HepG2 (cell line): ENCODE results near the gene NFASC. TPM values are rescaled to one million over a fixed set of nuclear protein-coding genes. Genes with fewer than 3 reads are reported as not detected.

Experiments used
- ATAC-seq: fragments of 200-7000 bp; cut with Tn5 transposase; 3 replicates; pipeline ENCODE4 v1.9.1; 2020; ENCODE audit warnings: mild to moderate bottlenecking, moderate library complexity
- BruUV-seq: library from RNA; stranded (reverse); fragments of 400-500 nt; replicated peaks from 2 replicates; lab custom pipeline; 2021; lab: Mats Ljungman, UMichigan
- CTCF ChIA-PET: fragments of 300-600 bp; formaldehyde crosslinking; extraction: SDS; loops from one replicate; lab custom pipeline; 2021; ENCODE audit warnings: low total read pairs, inconsistent platforms, low intra/inter-chr PET ratio; lab: Yijun Ruan, JAX
- POLR2A ChIA-PET: fragments of 350-600 bp; sonication (Branson Sonifier 250); formaldehyde crosslinking; loops from one replicate; lab custom pipeline; 2020; ENCODE audit warnings: antibody characterized with exemption, inconsistent platforms; lab: Yijun Ruan, JAX
- DNase-seq: peaks from one replicate; pipeline ENCODE4 v3.0.0-alpha.2; 2015; ENCODE audit warnings: low spot score
- FAIRE-seq: peaks from 3 replicates; lab custom pipeline; 2011; peaks lifted over from hg19 to GRCh38; lab: Jason Lieb, UNC
- H2AFZ ChIP-seq: one replicate; pipeline ENCODE4 v1.6.1; 2011; ENCODE audit warnings: low read length, inconsistent platforms
- H3K27ac ChIP-seq: fragments of 300-600 bp; 3 replicates; pipeline ENCODE4 v1.8.0; 2011; ENCODE audit warnings: mixed run types, mild to moderate bottlenecking, mixed read lengths, low read length, inconsistent platforms; ENCODE audit not compliant: insufficient read depth; ENCODE audit errors: extremely low read length
- H3K27me3 ChIP-seq, 2 experiments: fragments of 200-600 bp in 1 of 2; 2 replicates in 1 of 2; 3 replicates in 1 of 2; pipeline versions ENCODE4 v1.6.0 to v1.8.0; 2011; ENCODE audit warnings: low read length in 2 of 2, mild to moderate bottlenecking in 2 of 2, moderate library complexity in 2 of 2, inconsistent platforms in 1 of 2; ENCODE audit not compliant: insufficient read depth in 2 of 2, control insufficient read depth in 1 of 2
- H3K36me3 ChIP-seq, 2 experiments: fragments of 200-600 bp in 1 of 2; replicated peaks in 1 of 2; 2 replicates in 1 of 2; 3 replicates in 1 of 2; pipeline versions ENCODE4 v1.5.1 to v1.8.0; 2011; ENCODE audit warnings: low read length in 2 of 2, inconsistent platforms in 1 of 2; ENCODE audit not compliant: insufficient read depth in 2 of 2, control insufficient read depth in 1 of 2
- H3K4me1 ChIP-seq: 2 replicates; pipeline ENCODE4 v1.5.1; 2012; ENCODE audit warnings: low read length, inconsistent platforms; ENCODE audit not compliant: insufficient read depth
- H3K4me2 ChIP-seq: 2 replicates; pipeline ENCODE4 v1.6.0; 2011; ENCODE audit warnings: low read depth, low read length, inconsistent platforms
- H3K4me3 ChIP-seq, 3 experiments: fragments of 200-600 bp in 1 of 3; sonication (generic), shearing (Covaris generic) in 1 of 3; replicated peaks in 1 of 3; 2 replicates each; pipeline ENCODE4 v1.5.1; 2011 to 2016; ENCODE audit warnings: low read length in 3 of 3, inconsistent platforms in 2 of 3, low read depth in 2 of 3, mild to moderate bottlenecking in 2 of 3, control low read depth in 1 of 3, mixed read lengths in 1 of 3; ENCODE audit not compliant: insufficient read depth in 1 of 3
- H3K79me2 ChIP-seq: one replicate; pipeline ENCODE4 v1.6.1; 2011; ENCODE audit warnings: low read length, inconsistent platforms; ENCODE audit not compliant: insufficient read depth
- H3K9ac ChIP-seq: 2 replicates; pipeline ENCODE4 v1.6.0; 2011; ENCODE audit warnings: mild to moderate bottlenecking, low read depth, low read length, inconsistent platforms; ENCODE audit not compliant: insufficient read depth
- H3K9me3 ChIP-seq: 2 replicates; pipeline ENCODE4 v1.5.1; 2012; ENCODE audit warnings: mild to moderate bottlenecking, low read length
- H4K20me1 ChIP-seq: 2 replicates; pipeline ENCODE4 v1.6.0; 2011; ENCODE audit warnings: inconsistent platforms, mild to moderate bottlenecking, low read length, moderate library complexity; ENCODE audit not compliant: insufficient read depth
- DNMT3B ChIP-seq: conservative IDR thresholded peaks from 2 replicates; pipeline ENCODE4 v1.6.1; 2016; ENCODE audit warnings: missing biosample characterization, control low read depth
- KLF16 ChIP-seq, 2 experiments: sonication (generic) in 1 of 2; formaldehyde crosslinking in 1 of 2; IDR thresholded peaks; 2 replicates each; pipeline versions ENCODE4 v1.6.1 to v1.8.0; 2016 to 2023; ENCODE audit warnings: missing genetic modification reagents in 2 of 2, missing compliant biosample characterization in 1 of 2
- SMAD1 ChIP-seq: sonication (generic); formaldehyde crosslinking; IDR thresholded peaks from 2 replicates; pipeline ENCODE4 v1.4.0; 2020; ENCODE audit warnings: missing genetic modification reagents, low read depth, mild to moderate bottlenecking, borderline replicate concordance
- SPEN ChIP-seq: sonication (generic); formaldehyde crosslinking; IDR thresholded peaks from 2 replicates; pipeline ENCODE4 v1.5.1; 2020; ENCODE audit warnings: low read depth, mild to moderate bottlenecking, missing genetic modification reagents
- XRCC5 ChIP-seq: fragments of 200-400 bp; formaldehyde crosslinking; optimal IDR thresholded peaks from 2 replicates; pipeline ENCODE3; 2017; ENCODE audit warnings: mild to moderate bottlenecking, low read length
- ZBTB7A ChIP-seq: sonication (generic); formaldehyde crosslinking; IDR thresholded peaks from 2 replicates; pipeline ENCODE4 v1.8.0; 2022; ENCODE audit warnings: mild to moderate bottlenecking, missing genetic modification reagents
- ZBTB7B ChIP-seq: sonication (generic); formaldehyde crosslinking; IDR thresholded peaks from 2 replicates; pipeline ENCODE4 v1.4.0; 2020; ENCODE audit warnings: missing genetic modification reagents
- ZFP36L2 ChIP-seq: sonication (generic); formaldehyde crosslinking; IDR thresholded peaks from 2 replicates; pipeline ENCODE4 v1.4.0; 2020; ENCODE audit warnings: missing genetic modification reagents
- ZFY ChIP-seq: sonication (generic); formaldehyde crosslinking; IDR thresholded peaks from 2 replicates; pipeline ENCODE4 v1.4.0; 2020; ENCODE audit warnings: missing genetic modification reagents
- ZNF329 ChIP-seq: sonication (generic); formaldehyde crosslinking; IDR thresholded peaks from 2 replicates; pipeline ENCODE4 v1.9.0; 2021; ENCODE audit warnings: low read depth, mild to moderate bottlenecking, missing genetic modification reagents
- ZNF672 ChIP-seq: sonication (generic); formaldehyde crosslinking; IDR thresholded peaks from 2 replicates; pipeline ENCODE4 v1.8.1; 2022; ENCODE audit warnings: missing genetic modification reagents
- ZNF724P ChIP-seq: sonication (generic); formaldehyde crosslinking; IDR thresholded peaks from 2 replicates; pipeline ENCODE4 v1.8.0; 2022; ENCODE audit warnings: missing genetic modification reagents, borderline replicate concordance
- WGBS: methylation state at CpG from one replicate; pipeline ENCODE4 v1.1.6; 2017; ENCODE audit warnings: low lambda C conversion rate; 5-methylcytosine and 5-hydroxymethylcytosine counted together
- in situ Hi-C: cut with HindIII; loops from 2 replicates; pipeline ENCODE4 v1.10.0; 2017; ENCODE audit warnings: low pct_unique_long_range_greater_than_20kb; ENCODE audit not compliant: extremely low pct_ligation_motif_present
- intact Hi-C: fragments of 100-400 bp; cut with micrococcal nuclease; formaldehyde crosslinking; loops from one replicate; pipeline ENCODE4 v1.10.0; 2022; ENCODE audit not compliant: unreplicated experiment
- polyA plus RNA-seq, 8 experiments: library from polyadenylated mRNA; depleted of rRNA in 3 of 8; stranded (reverse) in 7 of 8; unstranded in 1 of 8; fragments of >200 nt; fragmentation: Illumina TruSeq in 4 of 8; extraction: Trizol in 4 of 8; gene quantifications; 2 replicates each; pipeline versions ENCODE4 v1.2.1 to v1.2.3, GENCODE V29; 2011 to 2016; ENCODE audit warnings: low read depth in 4 of 8, missing spikeins in 1 of 8, mixed read lengths in 1 of 8; ENCODE audit not compliant: insufficient read depth in 1 of 8
- total RNA-seq, 5 experiments: library from RNA; depleted of rRNA; stranded (reverse); fragments of >200 nt; fragmentation: Illumina TruSeq; extraction: Trizol; gene quantifications; 2 replicates each; pipeline ENCODE4 v1.2.3, GENCODE V29; 2016; ENCODE audit warnings: low read depth in 1 of 5
- TF ChIP-seq, protein P1 (sequence below): sonication (generic); formaldehyde crosslinking; IDR thresholded peaks from 2 replicates; pipeline ENCODE4 v1.5.1; 2020; ENCODE audit warnings: mild to moderate bottlenecking, moderate library complexity, missing genetic modification reagents
- TF ChIP-seq, protein P2 (sequence below): sonication (generic); formaldehyde crosslinking; conservative IDR thresholded peaks from 2 replicates; pipeline ENCODE4 v1.8.0; 2022; ENCODE audit warnings: mild to moderate bottlenecking, moderate library complexity, missing genetic modification reagents
- TF ChIP-seq, protein P3 (sequence below): sonication (generic); formaldehyde crosslinking; IDR thresholded peaks from 2 replicates; pipeline ENCODE4 v1.4.0; 2020; ENCODE audit warnings: missing genetic modification reagents

The NFASC gene
- total and polyA plus RNA-seq, 2 of the 13 experiments (the other 11 are each of a cell fraction or from before 2014, with no cell fraction given) = not detected

DNA sequence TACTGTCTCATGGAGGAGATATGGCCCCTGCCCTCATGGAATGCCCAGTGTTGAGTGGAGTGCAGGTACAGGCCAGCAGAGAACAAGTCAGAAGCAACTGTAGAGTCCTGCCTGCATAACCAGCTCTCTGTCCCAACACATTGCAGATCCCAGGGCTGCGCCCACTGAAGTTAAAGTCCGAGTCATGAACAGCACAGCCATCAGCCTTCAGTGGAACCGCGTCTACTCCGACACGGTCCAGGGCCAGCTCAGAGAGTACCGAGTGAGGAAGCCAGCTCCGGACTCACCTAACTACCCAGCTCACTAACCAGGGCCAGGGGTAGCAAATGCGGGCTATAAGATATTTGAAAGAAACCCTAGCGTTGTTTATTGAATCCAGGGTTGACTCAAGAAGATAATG, 113.2 kb downstream of the NFASC start:
- Histone ChIP-seq H4K20me1 (no peaks in the 10 kb centered on the region), H3K4me2 (no peak overlapping the region), H3K36me3 (no peaks in the 10 kb centered on the region), H3K9ac (no peak overlapping the region), H3K27ac (no peak overlapping the region), H2AFZ (no peak overlapping the region), H3K27me3 (peaks cover 9 to 82% of the 10 kb centered on the region in 2 experiments; a peak in 4 of 5 replicates), H3K4me3 (no peak overlapping the region), H3K79me2 (no peaks in the 10 kb centered on the region), H3K9me3 (no peaks in the 10 kb centered on the region), H3K4me1 (no peaks in the 10 kb centered on the region)
- WGBS = 33% methylated on average over 8 of the region's 10 CpGs
- no peak for ATAC-seq
- in situ Hi-C loops = no loop called here
- no peak for DNase-seq
- CTCF ChIA-PET = no interaction called here
- no peak for FAIRE-seq
- POLR2A ChIA-PET = no interaction called here
- BruUV-seq = no TSS peak
- no peak for TF ChIP-seq ZBTB7A (CRISPR knock-in tag)
- TF ChIP-seq XRCC5 = no peak
- TF ChIP-seq SMAD1 (CRISPR knock-in tag) = no peak
- TF ChIP-seq ZNF329 (CRISPR knock-in tag) = no peak
- TF ChIP-seq, protein P1, sequence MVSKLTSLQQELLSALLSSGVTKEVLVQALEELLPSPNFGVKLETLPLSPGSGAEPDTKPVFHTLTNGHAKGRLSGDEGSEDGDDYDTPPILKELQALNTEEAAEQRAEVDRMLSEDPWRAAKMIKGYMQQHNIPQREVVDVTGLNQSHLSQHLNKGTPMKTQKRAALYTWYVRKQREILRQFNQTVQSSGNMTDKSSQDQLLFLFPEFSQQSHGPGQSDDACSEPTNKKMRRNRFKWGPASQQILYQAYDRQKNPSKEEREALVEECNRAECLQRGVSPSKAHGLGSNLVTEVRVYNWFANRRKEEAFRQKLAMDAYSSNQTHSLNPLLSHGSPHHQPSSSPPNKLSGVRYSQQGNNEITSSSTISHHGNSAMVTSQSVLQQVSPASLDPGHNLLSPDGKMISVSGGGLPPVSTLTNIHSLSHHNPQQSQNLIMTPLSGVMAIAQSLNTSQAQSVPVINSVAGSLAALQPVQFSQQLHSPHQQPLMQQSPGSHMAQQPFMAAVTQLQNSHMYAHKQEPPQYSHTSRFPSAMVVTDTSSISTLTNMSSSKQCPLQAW (CRISPR knock-in tag) = no peak
- TF ChIP-seq ZFY = no peak
- TF ChIP-seq, protein P2, sequence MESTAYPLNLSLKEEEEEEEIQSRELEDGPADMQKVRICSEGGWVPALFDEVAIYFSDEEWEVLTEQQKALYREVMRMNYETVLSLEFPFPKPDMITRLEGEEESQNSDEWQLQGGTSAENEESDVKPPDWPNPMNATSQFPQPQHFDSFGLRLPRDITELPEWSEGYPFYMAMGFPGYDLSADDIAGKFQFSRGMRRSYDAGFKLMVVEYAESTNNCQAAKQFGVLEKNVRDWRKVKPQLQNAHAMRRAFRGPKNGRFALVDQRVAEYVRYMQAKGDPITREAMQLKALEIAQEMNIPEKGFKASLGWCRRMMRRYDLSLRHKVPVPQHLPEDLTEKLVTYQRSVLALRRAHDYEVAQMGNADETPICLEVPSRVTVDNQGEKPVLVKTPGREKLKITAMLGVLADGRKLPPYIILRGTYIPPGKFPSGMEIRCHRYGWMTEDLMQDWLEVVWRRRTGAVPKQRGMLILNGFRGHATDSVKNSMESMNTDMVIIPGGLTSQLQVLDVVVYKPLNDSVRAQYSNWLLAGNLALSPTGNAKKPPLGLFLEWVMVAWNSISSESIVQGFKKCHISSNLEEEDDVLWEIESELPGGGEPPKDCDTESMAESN (CRISPR knock-in tag) = no peak
- TF ChIP-seq KLF16 (CRISPR knock-in tag; IDR thresholded peaks at IDR 0.05) = no peak
- TF ChIP-seq ZBTB7B = no peak
- TF ChIP-seq, protein P3, sequence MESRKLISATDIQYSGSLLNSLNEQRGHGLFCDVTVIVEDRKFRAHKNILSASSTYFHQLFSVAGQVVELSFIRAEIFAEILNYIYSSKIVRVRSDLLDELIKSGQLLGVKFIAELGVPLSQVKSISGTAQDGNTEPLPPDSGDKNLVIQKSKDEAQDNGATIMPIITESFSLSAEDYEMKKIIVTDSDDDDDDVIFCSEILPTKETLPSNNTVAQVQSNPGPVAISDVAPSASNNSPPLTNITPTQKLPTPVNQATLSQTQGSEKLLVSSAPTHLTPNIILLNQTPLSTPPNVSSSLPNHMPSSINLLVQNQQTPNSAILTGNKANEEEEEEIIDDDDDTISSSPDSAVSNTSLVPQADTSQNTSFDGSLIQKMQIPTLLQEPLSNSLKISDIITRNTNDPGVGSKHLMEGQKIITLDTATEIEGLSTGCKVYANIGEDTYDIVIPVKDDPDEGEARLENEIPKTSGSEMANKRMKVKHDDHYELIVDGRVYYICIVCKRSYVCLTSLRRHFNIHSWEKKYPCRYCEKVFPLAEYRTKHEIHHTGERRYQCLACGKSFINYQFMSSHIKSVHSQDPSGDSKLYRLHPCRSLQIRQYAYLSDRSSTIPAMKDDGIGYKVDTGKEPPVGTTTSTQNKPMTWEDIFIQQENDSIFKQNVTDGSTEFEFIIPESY (CRISPR knock-in tag) = no peak
- no peak for TF ChIP-seq DNMT3B (CRISPR knock-in tag)
- TF ChIP-seq ZNF672 = no peak
- TF ChIP-seq ZNF724P (CRISPR knock-in tag) = no peak
- TF ChIP-seq ZFP36L2 (CRISPR knock-in tag) = no peak
- no peak for TF ChIP-seq SPEN (CRISPR knock-in tag)
- intact Hi-C loops = no loop called here
